22Rv1 (cell line): ENCODE measurements around the gene GNAI1.

Experiments
- ZFX ChIP-seq: fragments of 450-650 bp; IDR thresholded peaks from 2 replicates; pipeline ENCODE4 v1.6.1; 2017; ENCODE audit warnings: antibody characterized with exemption, borderline replicate concordance
- TF ChIP-seq, protein P1 (sequence below): fragments of 450-650 bp; IDR thresholded peaks from 2 replicates; pipeline ENCODE4 v1.5.1; 2017; ENCODE audit warnings: mild to moderate bottlenecking

DNA sequence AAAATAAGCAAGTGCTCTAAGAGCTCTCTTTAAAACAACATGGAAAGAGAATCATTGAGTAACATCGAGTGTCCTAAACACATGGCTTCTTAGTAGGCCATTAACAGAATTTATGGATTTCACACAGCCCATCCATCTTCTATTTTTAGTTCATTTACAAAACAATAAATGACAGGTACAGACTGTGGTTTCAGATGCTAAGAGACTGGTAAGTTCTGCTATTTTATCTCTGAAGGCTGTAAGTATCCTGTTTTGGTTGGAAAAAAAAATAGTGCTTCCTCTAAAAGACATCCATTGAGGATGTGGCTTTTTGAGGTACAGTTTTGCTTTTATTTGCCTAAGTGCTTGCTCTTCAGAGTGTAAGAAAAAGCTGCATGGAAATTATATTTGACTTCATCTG, 27.4 kb upstream of the GNAI1 start:
- TF ChIP-seq, protein P1, sequence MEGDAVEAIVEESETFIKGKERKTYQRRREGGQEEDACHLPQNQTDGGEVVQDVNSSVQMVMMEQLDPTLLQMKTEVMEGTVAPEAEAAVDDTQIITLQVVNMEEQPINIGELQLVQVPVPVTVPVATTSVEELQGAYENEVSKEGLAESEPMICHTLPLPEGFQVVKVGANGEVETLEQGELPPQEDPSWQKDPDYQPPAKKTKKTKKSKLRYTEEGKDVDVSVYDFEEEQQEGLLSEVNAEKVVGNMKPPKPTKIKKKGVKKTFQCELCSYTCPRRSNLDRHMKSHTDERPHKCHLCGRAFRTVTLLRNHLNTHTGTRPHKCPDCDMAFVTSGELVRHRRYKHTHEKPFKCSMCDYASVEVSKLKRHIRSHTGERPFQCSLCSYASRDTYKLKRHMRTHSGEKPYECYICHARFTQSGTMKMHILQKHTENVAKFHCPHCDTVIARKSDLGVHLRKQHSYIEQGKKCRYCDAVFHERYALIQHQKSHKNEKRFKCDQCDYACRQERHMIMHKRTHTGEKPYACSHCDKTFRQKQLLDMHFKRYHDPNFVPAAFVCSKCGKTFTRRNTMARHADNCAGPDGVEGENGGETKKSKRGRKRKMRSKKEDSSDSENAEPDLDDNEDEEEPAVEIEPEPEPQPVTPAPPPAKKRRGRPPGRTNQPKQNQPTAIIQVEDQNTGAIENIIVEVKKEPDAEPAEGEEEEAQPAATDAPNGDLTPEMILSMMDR = no peak
- no peak for TF ChIP-seq ZFX
